HG03457 (cell line): ENCODE results near the gene LDLRAD4.

Source experiments
- ATAC-seq: cut with Tn5 transposase; IDR thresholded peaks from one replicate; pipeline ENCODE4 v1.9.1; 2021; ENCODE audit warnings: moderate number of reproducible peaks; ENCODE audit not compliant: unreplicated experiment

The LDLRAD4 gene

GRCh38 chr18:13380691-13381070 lies 162.1 kb downstream of the LDLRAD4 start:
- ATAC-seq, result no peak

DNA sequence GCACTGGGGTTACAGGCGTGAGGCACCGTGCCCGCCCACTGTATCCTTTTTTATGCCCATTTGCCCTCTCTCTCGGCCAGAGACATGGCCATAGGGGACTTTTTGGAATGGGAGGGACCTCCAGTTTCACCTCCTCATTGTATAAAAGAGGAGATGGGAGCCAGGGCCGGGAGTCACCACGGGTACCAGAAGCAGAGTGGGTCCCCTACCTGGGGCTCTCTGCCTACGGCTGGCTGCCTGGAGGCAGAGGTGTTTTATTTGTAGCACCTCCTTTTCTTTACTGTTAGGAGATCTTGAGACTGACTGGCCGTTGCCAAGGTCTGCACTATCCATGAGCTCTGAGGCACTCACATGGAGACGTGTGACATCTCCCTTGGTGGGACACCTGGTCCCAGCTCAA lies 162.8 kb downstream of the LDLRAD4 start:
- no peak for ATAC-seq

- ATAC-seq, result no peak
These were observed 163.4 kb downstream of the LDLRAD4 start for GRCh38 chr18:13381944-13382365.

GRCh38 chr18:13382366-13382953 lies 163.9 kb downstream of the LDLRAD4 start:
- no peak for ATAC-seq

- no peak for ATAC-seq
These were observed 164.6 kb downstream of the LDLRAD4 start for GRCh38 chr18:13382954-13383827.

GRCh38 chr18:13386891-13387801 lies 168.6 kb downstream of the LDLRAD4 start:
- ATAC-seq, result no peak

DNA sequence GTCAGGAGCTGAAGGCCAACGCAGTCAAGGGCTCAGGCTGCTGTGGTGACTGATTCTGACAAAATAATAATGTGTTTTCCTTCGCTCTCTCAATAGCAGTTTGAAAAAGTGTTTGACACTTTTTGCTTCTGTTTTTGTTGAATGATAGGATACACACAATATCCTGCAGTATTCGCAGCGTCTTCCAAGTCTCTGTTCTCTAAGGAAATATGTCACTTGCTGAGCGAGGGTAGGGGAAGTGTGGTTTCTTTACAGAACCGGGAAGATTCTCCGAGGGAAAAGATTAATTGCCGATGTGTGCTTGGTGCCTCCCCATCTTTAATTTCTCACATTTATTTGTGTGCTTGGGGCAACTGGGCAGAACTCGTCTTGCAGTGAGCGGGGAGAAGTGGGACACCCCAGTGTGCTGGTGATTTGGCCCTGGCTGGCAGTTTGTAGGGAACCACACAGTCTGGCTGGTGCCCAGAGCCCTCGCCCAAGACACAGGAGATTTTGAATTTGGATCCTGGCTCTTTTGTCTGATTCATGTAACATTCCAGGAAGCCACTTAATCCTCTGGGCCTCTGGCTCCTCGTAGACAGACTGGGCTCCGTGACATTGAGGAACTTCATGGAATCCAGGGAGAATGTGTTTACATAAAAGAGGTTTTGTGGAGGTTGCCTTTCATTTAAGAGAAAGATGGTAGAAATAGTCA lies 169.4 kb downstream of the LDLRAD4 start:
- no peak for ATAC-seq

DNA sequence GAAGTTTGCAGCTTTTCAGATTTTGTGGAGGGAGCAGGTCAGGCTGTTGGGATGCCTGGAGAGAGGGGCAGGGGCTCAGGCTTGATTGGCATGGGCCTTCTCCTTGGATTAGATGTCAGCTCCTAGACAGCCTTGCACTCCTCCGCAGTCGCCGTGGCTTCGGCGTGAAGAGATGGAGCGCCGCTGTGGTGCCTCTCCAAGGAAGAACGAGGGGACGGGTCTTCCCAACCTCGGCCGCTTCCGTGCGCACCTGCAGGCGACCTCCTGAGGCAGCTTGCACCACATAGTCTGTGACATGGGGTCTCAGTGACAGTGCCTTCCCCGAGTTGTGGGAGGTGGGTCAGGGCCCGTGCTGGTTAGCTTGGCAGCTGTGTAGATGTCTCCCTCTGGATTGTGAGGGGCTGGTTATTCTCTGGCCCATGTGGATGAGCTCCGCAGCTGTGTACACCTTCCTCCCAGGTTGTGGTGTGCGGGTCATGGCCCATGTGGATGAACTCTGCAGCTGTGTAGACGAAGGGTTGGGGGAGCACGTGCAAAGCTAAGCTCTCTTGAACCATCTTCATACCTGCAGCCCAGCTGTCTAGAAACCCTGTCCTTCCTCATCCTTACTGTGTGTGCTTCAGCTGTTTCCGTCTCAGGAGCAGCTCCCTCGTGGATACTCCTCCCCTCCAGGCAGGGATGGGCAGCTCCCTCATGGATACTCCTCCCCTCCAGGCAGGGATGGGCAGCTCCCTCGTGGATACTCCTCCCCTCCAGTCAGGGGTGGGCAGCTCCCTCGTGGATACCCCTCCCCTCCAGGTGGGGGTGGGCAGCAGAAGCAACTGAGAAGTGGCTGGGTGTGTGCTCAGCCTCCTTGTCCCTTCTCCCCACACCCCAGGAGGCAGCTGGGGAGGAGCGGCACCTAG lies 170.3 kb downstream of the LDLRAD4 start:
- ATAC-seq, result no peak

GRCh38 chr18:13389491-13390131 lies 171.1 kb downstream of the LDLRAD4 start:
- ATAC-seq, result no peak

DNA sequence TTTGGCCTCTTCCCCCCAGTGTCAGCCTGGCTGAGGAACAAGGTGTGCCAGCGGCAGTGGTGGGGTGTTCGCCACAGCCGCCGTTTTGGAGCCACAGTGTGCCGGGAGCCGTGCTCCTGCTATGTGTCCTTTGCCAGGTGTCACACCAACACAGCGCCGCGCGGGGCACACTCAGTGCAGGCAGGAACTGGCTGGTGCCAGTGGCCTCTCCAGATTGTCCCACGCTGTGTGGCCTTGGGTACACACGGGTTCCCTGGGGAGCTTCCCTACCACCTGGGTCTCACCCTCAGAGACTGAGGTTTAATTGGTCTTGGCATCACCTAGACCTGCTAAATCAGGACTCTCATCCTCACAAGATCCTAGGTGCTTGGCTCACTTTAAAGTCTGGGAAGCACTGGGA lies 171.6 kb downstream of the LDLRAD4 start:
- no peak for ATAC-seq

DNA sequence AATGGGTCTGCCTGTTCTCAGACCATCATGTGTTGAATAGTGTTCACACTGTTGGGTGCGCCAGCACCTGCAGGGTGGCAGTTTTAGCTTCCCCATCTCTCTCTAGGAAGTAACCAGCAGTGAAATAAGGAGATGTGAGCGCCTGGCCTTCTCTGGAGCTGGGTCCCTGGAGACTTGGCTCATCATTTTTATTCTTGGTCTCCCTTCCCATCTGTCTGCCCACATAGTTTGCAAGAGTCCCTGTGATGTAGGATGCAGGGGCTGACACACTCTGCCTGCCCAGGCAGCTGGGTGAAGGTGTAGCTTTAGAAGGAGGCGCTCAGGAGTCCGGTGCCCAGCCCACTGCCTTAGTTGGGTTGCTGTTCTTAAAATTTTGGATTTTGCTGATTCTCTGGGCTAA lies 172.2 kb downstream of the LDLRAD4 start:
- no peak for ATAC-seq

- ATAC-seq, result no peak
These were observed 173.6 kb downstream of the LDLRAD4 start for GRCh38 chr18:13392029-13392750.

DNA sequence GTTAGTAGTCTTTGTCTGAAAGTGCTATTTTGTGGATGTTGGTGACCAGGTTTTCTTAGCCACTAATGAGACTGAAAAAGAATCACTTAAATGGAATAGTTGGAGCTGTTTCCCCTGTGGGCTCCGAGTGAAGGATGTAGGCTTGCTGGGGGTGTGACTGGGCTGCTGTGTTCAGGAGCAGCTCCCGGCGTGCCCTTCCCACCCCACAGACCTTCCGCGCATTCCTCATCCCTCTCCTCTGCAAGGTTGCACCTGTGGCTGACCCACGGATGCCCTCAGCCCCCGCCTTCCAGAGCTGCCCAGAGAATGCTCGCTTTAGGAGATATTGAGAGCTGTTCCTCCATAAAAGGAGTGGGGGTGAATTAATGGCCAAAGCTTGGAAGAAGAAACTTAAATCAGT lies 174.3 kb downstream of the LDLRAD4 start:
- ATAC-seq, result no peak

- ATAC-seq, result no peak
These were observed 174.8 kb downstream of the LDLRAD4 start for GRCh38 chr18:13393338-13393737.

GRCh38 chr18:13394801-13395200 lies 176.2 kb downstream of the LDLRAD4 start:
- ATAC-seq, result no peak

GRCh38 chr18:13395577-13395976 lies 177.0 kb downstream of the LDLRAD4 start:
- ATAC-seq, result no peak

DNA sequence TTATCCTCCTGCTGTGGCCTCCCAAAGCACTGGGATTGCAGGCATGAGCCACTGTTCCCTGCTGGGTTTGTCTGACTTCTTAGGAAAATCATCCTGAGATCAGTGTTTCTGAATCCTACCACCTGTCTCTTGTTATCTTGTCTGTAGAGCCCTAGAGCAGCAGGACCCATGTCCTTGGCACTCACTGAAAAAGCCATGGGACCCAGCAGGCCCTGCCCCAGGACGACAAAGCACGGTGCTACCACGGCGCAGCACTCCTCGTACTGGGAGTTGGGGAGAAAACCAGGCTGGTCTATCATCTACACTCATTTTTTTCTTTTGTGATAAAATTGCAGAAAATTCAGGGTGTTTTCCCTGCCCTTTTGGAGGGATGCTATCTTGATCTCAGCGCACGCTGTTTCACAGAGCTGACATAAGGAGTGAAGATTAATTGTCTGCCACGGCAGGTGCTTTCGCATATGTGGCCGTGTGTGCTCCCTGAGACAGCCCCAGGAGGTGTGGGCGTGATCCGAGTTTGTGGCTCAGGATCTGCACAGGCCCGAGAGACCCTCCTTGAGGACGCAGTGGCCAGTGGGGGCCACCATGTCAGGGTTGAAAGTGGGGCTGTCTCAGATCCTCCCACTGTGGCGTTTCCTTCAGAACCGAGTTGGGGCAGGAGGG lies 179.1 kb downstream of the LDLRAD4 start:
- no peak for ATAC-seq

DNA sequence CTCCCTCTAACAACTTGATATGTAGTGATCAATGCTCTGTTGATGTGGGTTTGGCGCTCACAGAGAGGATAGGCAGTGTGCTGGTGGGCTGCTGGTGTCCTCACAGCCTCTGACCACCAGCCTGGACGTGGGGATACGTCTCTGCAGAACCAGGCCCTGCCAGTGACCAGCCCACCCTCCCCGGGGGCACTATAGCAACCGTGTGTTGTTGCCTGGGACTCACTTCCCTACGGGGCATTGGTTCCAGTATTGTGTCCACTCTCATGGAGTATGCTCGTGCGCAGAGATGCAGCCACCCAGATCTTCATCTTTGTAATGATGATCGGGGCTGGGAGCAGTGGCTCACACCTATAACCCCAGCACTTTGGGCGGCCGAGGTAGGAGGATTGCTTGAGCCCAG lies 180.1 kb downstream of the LDLRAD4 start:
- no peak for ATAC-seq
